Loucy (cell line): ENCODE data around the gene LIPC.

Experiments used
- H2AFZ ChIP-seq: fragments of 200-600 bp; sonication (generic); 2 replicates; pipeline ENCODE4 v1.6.0; 2016; ENCODE audit warnings: antibody characterized with exemption, mild to moderate bottlenecking, low read length, moderate library complexity
- H3F3A ChIP-seq: fragments of 200-600 bp; 2 replicates; pipeline ENCODE4 v1.6.0; 2016; ENCODE audit warnings: antibody characterized with exemption, low read depth, mild to moderate bottlenecking
- H3K27me3 ChIP-seq: fragments of 200-600 bp; sonication (generic); 2 replicates; pipeline ENCODE4 v1.6.1; 2014; ENCODE audit warnings: low read length, mild to moderate bottlenecking; ENCODE audit not compliant: insufficient read depth, poor library complexity, severe bottlenecking
- H3K36me3 ChIP-seq: fragments of 200-600 bp; sonication (generic); 2 replicates; pipeline ENCODE4 v1.6.1; 2016; ENCODE audit warnings: low read length; ENCODE audit not compliant: insufficient read depth
- H3K4me1 ChIP-seq: fragments of 200-600 bp; sonication (generic); 2 replicates; pipeline ENCODE4 v1.5.1; 2014; ENCODE audit warnings: low read length, mild to moderate bottlenecking; ENCODE audit not compliant: insufficient read depth, poor library complexity, severe bottlenecking
- H3K4me2 ChIP-seq: fragments of 200-600 bp; sonication (generic); 2 replicates; pipeline ENCODE4 v1.6.0; 2014; ENCODE audit warnings: antibody characterized with exemption, low read length, low read depth, mild to moderate bottlenecking; ENCODE audit not compliant: poor library complexity, severe bottlenecking
- H3K4me3 ChIP-seq: fragments of 200-600 bp; sonication (generic); 2 replicates; pipeline ENCODE4 v1.5.1; 2014; ENCODE audit warnings: low read length, mild to moderate bottlenecking, mixed read lengths; ENCODE audit not compliant: poor library complexity, severe bottlenecking
- H3K79me2 ChIP-seq: fragments of 200-600 bp; sonication (generic); 2 replicates; pipeline ENCODE4 v1.6.1; 2014; ENCODE audit warnings: low read length; ENCODE audit not compliant: insufficient read depth
- H3K9ac ChIP-seq: fragments of 200-600 bp; sonication (generic); 2 replicates; pipeline ENCODE4 v1.6.0; 2014; ENCODE audit warnings: mild to moderate bottlenecking, low read depth, low read length, moderate library complexity; ENCODE audit not compliant: poor library complexity, severe bottlenecking
- H3K9me2 ChIP-seq: fragments of 200-600 bp; sonication (generic); replicated peaks from 2 replicates; pipeline ENCODE4 v1.6.1; 2016; ENCODE audit warnings: low read depth, low read length, mixed read lengths
- H3K9me3 ChIP-seq: fragments of 200-600 bp; sonication (generic); 2 replicates; pipeline ENCODE4 v1.6.1; 2014; ENCODE audit warnings: mild to moderate bottlenecking, antibody characterized with exemption, low read length, low read depth; ENCODE audit not compliant: insufficient read depth
- H4K20me1 ChIP-seq: fragments of 200-600 bp; sonication (generic); 2 replicates; pipeline ENCODE4 v1.6.0; 2014; ENCODE audit warnings: antibody characterized with exemption, low read length, mild to moderate bottlenecking; ENCODE audit not compliant: insufficient read depth, poor library complexity, severe bottlenecking
- EZH2phosphoT487 ChIP-seq: fragments of 200-600 bp; IDR thresholded peaks from 2 replicates; pipeline ENCODE4 v1.6.1; 2018; ENCODE audit warnings: antibody characterized with exemption, mild to moderate bottlenecking, moderate library complexity, borderline replicate concordance
- TF ChIP-seq, protein P1 (sequence below): fragments of 200-600 bp; sonication (generic); conservative IDR thresholded peaks from 2 replicates; pipeline ENCODE4 v1.5.1; 2014; ENCODE audit warnings: mild to moderate bottlenecking, antibody characterized with exemption, low read length

Gene LIPC

DNA sequence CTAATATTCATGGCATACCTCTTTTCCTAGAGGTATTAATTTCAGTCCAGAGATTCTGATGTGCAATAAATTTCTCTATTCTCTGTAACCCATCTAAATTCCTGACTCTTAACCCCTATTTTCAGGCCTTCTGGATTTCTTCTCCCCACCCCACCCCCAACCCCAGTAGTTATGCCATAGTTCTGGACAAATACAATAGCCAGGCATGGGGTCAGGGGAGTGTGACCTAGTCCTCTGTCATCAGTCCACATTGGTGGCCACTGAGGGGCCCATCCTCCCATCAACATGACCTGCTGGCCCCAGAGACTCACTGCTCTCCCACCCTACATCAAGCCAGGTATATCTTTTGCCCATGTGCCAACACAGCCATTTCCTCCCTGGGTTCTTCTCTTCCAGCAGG is 3.8 kb upstream of the LIPC start:
- H4K20me1 ChIP-seq: no peaks in the 10 kb centered on the region
- no peaks in the 10 kb centered on the region for H3F3A ChIP-seq
- no peaks in the 10 kb centered on the region for H3K9me3 ChIP-seq
- no peak for TF ChIP-seq EZH2phosphoT487
- TF ChIP-seq, protein P1, sequence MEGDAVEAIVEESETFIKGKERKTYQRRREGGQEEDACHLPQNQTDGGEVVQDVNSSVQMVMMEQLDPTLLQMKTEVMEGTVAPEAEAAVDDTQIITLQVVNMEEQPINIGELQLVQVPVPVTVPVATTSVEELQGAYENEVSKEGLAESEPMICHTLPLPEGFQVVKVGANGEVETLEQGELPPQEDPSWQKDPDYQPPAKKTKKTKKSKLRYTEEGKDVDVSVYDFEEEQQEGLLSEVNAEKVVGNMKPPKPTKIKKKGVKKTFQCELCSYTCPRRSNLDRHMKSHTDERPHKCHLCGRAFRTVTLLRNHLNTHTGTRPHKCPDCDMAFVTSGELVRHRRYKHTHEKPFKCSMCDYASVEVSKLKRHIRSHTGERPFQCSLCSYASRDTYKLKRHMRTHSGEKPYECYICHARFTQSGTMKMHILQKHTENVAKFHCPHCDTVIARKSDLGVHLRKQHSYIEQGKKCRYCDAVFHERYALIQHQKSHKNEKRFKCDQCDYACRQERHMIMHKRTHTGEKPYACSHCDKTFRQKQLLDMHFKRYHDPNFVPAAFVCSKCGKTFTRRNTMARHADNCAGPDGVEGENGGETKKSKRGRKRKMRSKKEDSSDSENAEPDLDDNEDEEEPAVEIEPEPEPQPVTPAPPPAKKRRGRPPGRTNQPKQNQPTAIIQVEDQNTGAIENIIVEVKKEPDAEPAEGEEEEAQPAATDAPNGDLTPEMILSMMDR: no peak
- H3K4me1 ChIP-seq: peaks cover 3% of the 10 kb centered on the region
- H2AFZ ChIP-seq: no peak overlapping the region
- no peaks in the 10 kb centered on the region for H3K27me3 ChIP-seq
- H3K79me2 ChIP-seq: no peaks in the 10 kb centered on the region
- H3K9ac ChIP-seq: no peak overlapping the region
- no peak overlapping the region for H3K4me2 ChIP-seq
- no peak overlapping the region for H3K4me3 ChIP-seq
- no peaks in the 10 kb centered on the region for H3K9me2 ChIP-seq
- no peaks in the 10 kb centered on the region for H3K36me3 ChIP-seq

DNA sequence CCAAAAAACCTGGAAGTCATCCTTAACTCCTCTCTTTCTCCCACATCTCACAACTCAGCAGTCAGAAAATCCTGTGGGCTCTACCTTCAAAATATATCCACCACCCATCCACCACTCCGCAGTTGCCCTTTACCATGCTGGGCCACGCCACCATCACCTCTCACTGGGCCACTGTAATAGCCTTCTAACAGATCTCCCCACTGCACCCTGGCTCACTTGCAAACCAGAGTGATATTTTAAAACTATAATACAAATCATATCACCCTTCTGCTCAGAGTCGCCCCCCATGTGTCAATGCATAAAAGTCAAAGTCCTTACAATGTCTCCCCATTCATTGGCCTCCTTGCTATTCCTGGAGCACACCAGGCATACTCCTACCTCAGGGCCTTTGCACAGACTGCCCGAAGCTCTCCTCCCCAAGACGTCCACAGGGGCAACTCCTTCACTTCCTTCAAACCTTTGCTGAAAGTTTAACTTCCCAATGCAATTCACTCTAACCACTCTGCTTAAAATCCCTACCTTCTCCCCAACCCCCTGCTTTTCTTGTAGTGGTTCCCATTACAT is 1.5 kb upstream of the LIPC start:
- Histone ChIP-seq H3K4me2 (no peak overlapping the region), H3K9me3 (no peaks in the 10 kb centered on the region), H3K36me3 (no peaks in the 10 kb centered on the region), H3F3A (no peaks in the 10 kb centered on the region), H3K9ac (no peak overlapping the region), H3K4me1 (peaks cover 3% of the 10 kb centered on the region), H3K27me3 (no peaks in the 10 kb centered on the region), H4K20me1 (no peaks in the 10 kb centered on the region), H3K4me3 (no peak overlapping the region), H3K79me2 (no peaks in the 10 kb centered on the region), H3K9me2 (no peaks in the 10 kb centered on the region), H2AFZ (no peak overlapping the region)
- no peak for TF ChIP-seq EZH2phosphoT487
- TF ChIP-seq, protein P1: no peak; the same call in 1 of the 2 replicates

DNA sequence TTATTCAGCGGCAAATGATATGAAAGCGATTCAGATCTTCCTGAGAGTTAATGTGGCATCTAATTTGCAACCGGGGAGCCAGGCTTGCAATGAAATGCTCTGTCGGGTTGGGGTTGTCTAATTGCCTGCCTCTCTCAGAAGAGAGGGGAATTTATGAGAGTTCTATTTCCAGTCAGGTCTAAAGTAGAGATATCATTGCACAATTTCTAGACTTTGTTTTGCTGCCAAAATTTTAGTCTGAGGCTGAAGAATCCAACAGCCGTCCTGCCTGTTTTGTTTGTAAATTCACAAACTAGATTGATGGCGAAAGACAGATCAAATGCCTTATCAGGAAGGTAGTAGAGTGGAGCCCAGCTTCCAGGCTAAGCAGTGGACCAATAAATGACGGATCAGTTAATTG is 610 bp downstream of the LIPC start:
- Histone ChIP-seq H2AFZ (no peak overlapping the region), H3K4me2 (no peak overlapping the region), H4K20me1 (no peaks in the 10 kb centered on the region), H3K36me3 (no peaks in the 10 kb centered on the region), H3F3A (no peaks in the 10 kb centered on the region), H3K9ac (no peak overlapping the region), H3K27me3 (no peaks in the 10 kb centered on the region), H3K79me2 (no peaks in the 10 kb centered on the region), H3K4me1 (no peaks in the 10 kb centered on the region), H3K9me2 (no peaks in the 10 kb centered on the region), H3K4me3 (no peak overlapping the region), H3K9me3 (no peaks in the 10 kb centered on the region)
- TF ChIP-seq, protein P1: no peak
- no peak for TF ChIP-seq EZH2phosphoT487
